Vagina (tissue), 2 donors: ENCODE data around the gene DNMT3A.

Experiments used
- POLR2A ChIP-seq, 2 donors: fragments of 450-650 bp; IDR thresholded peaks; one replicate each; pipeline ENCODE4 v1.6.1; 2017; ENCODE audit warnings: antibody characterized with exemption in 2 of 2, mild to moderate bottlenecking in 2 of 2, moderate library complexity in 2 of 2
- POLR2AphosphoS5 ChIP-seq, 2 donors: sonication (generic); formaldehyde crosslinking; IDR thresholded peaks; one replicate each; pipeline ENCODE4 v1.9.0; 2017; ENCODE audit warnings: antibody characterized with exemption in 2 of 2, mild to moderate bottlenecking in 2 of 2, low read depth in 1 of 2; ENCODE audit not compliant: insufficient read depth in 1 of 2
- TF ChIP-seq, protein P1 (sequence below), 3 experiments: fragments of 450-650 bp in 2 of 3; fragments of 200-600 bp in 1 of 3; sonication (generic) in 1 of 3; IDR thresholded peaks; one replicate each; pipeline ENCODE4 v1.5.1; 2017 to 2019; ENCODE audit warnings: antibody characterized with exemption in 3 of 3, mild to moderate bottlenecking in 2 of 3, moderate library complexity in 2 of 3

DNA sequence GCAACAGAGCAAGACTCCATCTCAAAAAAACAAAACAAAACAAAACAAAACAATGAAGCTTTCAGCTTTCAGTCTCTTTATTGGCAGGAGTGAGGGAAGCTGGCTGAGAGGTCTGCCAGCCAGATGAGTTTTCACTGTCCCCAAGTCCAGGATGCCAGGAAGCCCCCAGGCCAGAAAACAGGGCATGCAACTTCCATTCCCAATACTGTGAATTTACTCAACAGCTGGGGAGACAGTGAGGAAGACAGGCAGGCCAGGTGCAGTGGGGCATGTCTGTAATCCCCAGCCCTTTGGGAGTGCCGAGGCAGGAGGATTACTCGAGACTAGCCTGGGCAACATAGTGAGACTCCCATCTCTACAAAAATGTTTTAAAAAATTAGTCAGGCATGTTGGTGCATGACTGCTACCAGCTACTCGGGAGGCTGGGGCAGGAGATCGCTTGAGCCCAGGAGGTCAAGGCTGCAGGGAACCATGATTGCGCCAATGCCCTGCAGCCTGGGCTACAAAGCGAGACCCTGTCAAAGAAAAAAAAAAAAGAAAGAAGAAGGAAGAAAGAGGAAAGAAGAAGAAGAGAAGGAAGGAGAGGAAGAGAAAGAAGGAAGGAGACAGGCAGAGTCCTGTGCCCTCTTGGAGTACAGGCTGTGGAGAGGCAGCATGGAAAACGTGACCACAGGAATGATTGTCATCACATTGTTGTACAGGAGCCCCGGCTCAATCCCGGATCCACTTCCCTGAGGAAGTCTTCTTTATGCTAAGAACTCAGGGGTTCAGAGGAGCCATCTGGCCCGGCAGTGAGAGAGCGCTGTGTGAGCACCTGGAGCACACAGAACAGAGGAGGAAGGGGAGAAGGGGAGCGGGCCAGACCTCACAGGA lies 144.2 kb downstream of the DNMT3A start:
- TF ChIP-seq, protein P1, sequence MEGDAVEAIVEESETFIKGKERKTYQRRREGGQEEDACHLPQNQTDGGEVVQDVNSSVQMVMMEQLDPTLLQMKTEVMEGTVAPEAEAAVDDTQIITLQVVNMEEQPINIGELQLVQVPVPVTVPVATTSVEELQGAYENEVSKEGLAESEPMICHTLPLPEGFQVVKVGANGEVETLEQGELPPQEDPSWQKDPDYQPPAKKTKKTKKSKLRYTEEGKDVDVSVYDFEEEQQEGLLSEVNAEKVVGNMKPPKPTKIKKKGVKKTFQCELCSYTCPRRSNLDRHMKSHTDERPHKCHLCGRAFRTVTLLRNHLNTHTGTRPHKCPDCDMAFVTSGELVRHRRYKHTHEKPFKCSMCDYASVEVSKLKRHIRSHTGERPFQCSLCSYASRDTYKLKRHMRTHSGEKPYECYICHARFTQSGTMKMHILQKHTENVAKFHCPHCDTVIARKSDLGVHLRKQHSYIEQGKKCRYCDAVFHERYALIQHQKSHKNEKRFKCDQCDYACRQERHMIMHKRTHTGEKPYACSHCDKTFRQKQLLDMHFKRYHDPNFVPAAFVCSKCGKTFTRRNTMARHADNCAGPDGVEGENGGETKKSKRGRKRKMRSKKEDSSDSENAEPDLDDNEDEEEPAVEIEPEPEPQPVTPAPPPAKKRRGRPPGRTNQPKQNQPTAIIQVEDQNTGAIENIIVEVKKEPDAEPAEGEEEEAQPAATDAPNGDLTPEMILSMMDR (IDR thresholded peaks at IDR 0.05) = no peak
- TF ChIP-seq POLR2A (IDR thresholded peaks at IDR 0.05) (no peak), POLR2AphosphoS5 (IDR thresholded peaks at IDR 0.05; ENCODE audit: insufficient read depth in 1 of 2, low read depth in 1 of 2) (no peak)
